Epithelial cell of esophagus (primary cell): ENCODE data around the gene PPP1R3E.

Experiments used
- DNase-seq: peaks from one replicate; pipeline ENCODE4 v3.0.0; 2010; ENCODE audit warnings: low read depth
- H3K4me3 ChIP-seq: 2 replicates; pipeline ENCODE4 v1.5.1; 2011; ENCODE audit warnings: mild to moderate bottlenecking, low read length, control low read depth
- TF ChIP-seq, protein P1 (sequence below): IDR thresholded peaks from 2 replicates; pipeline ENCODE4 v1.5.1; 2011; ENCODE audit warnings: low read depth, mild to moderate bottlenecking, low read length, control low read depth, inconsistent platforms; ENCODE audit not compliant: insufficient read depth; ENCODE audit errors: missing control alignments

Gene PPP1R3E

DNA sequence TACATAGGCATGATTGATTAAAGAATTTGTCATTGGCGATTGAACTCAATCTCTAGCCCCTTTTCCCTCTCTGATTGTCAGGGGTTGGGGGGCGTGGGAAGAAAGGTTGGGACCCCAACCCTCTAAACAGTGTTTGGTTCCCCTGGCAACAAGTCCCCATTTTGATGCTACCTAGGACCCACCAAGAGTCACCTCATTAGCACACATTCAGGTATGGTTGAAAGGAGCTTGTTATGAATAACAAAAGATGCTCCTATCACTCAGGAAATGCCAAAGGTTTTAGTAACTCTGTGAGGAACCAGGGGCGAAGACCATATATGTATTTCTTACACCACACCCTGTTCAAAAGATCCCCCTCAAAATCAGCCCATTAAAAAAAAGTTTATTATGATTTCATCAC lies 50.7 kb downstream of the PPP1R3E start:
- TF ChIP-seq, protein P1, sequence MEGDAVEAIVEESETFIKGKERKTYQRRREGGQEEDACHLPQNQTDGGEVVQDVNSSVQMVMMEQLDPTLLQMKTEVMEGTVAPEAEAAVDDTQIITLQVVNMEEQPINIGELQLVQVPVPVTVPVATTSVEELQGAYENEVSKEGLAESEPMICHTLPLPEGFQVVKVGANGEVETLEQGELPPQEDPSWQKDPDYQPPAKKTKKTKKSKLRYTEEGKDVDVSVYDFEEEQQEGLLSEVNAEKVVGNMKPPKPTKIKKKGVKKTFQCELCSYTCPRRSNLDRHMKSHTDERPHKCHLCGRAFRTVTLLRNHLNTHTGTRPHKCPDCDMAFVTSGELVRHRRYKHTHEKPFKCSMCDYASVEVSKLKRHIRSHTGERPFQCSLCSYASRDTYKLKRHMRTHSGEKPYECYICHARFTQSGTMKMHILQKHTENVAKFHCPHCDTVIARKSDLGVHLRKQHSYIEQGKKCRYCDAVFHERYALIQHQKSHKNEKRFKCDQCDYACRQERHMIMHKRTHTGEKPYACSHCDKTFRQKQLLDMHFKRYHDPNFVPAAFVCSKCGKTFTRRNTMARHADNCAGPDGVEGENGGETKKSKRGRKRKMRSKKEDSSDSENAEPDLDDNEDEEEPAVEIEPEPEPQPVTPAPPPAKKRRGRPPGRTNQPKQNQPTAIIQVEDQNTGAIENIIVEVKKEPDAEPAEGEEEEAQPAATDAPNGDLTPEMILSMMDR = no peak
- peak; percentile 61 for DNase-seq
- H3K4me3 ChIP-seq = no peak overlapping the region

DNA sequence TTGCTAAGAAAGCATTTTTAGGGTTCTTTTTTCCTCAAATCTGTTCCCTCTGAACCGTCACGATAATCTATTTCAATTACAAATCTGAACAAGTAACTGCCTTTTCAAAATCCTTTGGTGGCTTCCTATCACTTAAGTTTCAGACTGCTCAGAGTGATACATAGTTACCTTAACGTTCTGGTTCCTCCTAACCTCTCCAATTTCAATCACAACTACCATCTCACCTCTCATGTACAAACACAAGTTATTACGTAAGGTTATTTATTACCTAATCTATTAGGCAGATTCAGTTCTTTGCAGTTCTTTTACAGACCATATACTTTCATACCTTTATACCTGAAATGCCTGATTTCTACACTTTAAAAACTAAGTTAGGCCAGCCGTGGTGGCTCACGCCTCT lies 52.8 kb downstream of the PPP1R3E start:
- TF ChIP-seq, protein P1 = no peak
- H3K4me3 ChIP-seq = no peak overlapping the region
- DNase-seq = peak; percentile 47

DNA sequence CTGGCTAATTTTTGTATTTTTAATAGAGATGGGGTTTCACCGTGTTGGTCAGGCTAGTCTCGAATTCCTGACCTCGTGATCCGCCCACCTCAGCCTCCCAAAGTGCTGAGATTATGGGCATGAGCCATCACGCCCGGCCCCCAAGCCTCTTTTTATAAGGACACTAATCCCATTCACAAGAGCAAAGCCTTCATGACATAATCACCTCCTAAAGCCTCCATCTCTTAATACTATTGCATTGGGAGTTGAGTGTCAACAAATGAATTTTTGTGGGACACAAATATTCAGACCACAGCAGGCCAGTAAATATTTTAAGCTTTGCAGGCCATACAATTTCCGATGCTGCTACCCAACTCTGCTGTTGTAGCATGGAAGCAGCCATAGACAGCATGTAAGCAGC lies 54.1 kb downstream of the PPP1R3E start:
- no peak overlapping the region for H3K4me3 ChIP-seq
- no peak for DNase-seq
- TF ChIP-seq, protein P1 = no peak
